GM12878 (cell line): ENCODE measurements around the gene ADAM19. TPM values are rescaled to one million over a fixed set of nuclear protein-coding genes. Genes with fewer than 3 reads are reported as not detected.

Experiments used
- ATAC-seq: fragments of 200-7000 bp; cut with Tn5 transposase; 3 replicates; pipeline ENCODE4 v1.9.1; 2020; ENCODE audit warnings: mild to moderate bottlenecking, moderate library complexity
- BruUV-seq: library from RNA; stranded (reverse); fragments of 400-500 nt; replicated peaks from 2 replicates; lab custom pipeline; 2021; lab: Mats Ljungman, UMichigan
- CTCF ChIA-PET: fragments of 300-600 bp; sonication (Branson Sonifier 250); formaldehyde crosslinking; extraction: SDS; loops from one replicate; lab custom pipeline; 2021; ENCODE audit warnings: inconsistent platforms; lab: Yijun Ruan, JAX
- POLR2A ChIA-PET: fragments of 350-600 bp; formaldehyde crosslinking; extraction: SDS; loops from one replicate; lab custom pipeline; 2021; ENCODE audit warnings: inconsistent platforms; lab: Charles Lee
- RAD21 ChIA-PET: fragments of 300-600 bp; sonication (Branson Sonifier 250); formaldehyde crosslinking; loops from one replicate; lab custom pipeline; 2023; ENCODE audit warnings: antibody characterized with exemption; ENCODE audit not compliant: unreplicated experiment; lab: Charles Lee
- SMC1A ChIA-PET: fragments of 300-600 bp; sonication (Branson Sonifier 250); formaldehyde crosslinking; loops from one replicate; lab custom pipeline; 2023; ENCODE audit not compliant: unreplicated experiment, uncharacterized antibody; lab: Charles Lee
- DNase-seq: peaks from one replicate; pipeline ENCODE4 v3.0.0-alpha.2; 2011; ENCODE audit warnings: low read depth, low spot score
- FAIRE-seq: peaks from 3 replicates; lab custom pipeline; 2011; peaks lifted over from hg19 to GRCh38; lab: Jason Lieb, UNC
- H2AFZ ChIP-seq: 2 replicates; pipeline ENCODE4 v1.6.0; 2011; ENCODE audit warnings: low read depth, low read length, control low read depth; ENCODE audit not compliant: control insufficient read depth
- H3K27ac ChIP-seq: 2 replicates; pipeline ENCODE4 v1.5.1; 2011; ENCODE audit warnings: control low read depth; ENCODE audit not compliant: control insufficient read depth, insufficient read depth
- H3K27me3 ChIP-seq, 2 experiments: replicated peaks in 1 of 2; 2 replicates each; pipeline versions ENCODE4 v1.6.0 to v1.6.1; 2011; ENCODE audit warnings: low read length in 1 of 2; ENCODE audit not compliant: control insufficient read depth in 2 of 2, insufficient read depth in 2 of 2
- H3K36me3 ChIP-seq, 2 experiments: 2 replicates each; pipeline ENCODE4 v1.5.1; 2011; ENCODE audit warnings: low read length in 1 of 2; ENCODE audit not compliant: control insufficient read depth in 2 of 2, insufficient read depth in 2 of 2
- H3K4me1 ChIP-seq: 2 replicates; pipeline ENCODE4 v1.6.1; 2011; ENCODE audit warnings: mild to moderate bottlenecking, low read length, moderate library complexity, mixed read lengths; ENCODE audit not compliant: control insufficient read depth, insufficient read depth
- H3K4me2 ChIP-seq: 2 replicates; pipeline ENCODE4 v1.6.0; 2011; ENCODE audit warnings: control low read depth; ENCODE audit not compliant: control insufficient read depth, insufficient read depth
- H3K4me3 ChIP-seq: fragments of 200-600 bp; sonication (generic); 2 replicates; pipeline ENCODE4 v1.5.1; 2016
- H3K79me2 ChIP-seq: 2 replicates; pipeline ENCODE4 v1.6.0; 2011; ENCODE audit warnings: low read length; ENCODE audit not compliant: control insufficient read depth, insufficient read depth
- H3K9ac ChIP-seq: 2 replicates; pipeline ENCODE4 v1.8.0; 2011; ENCODE audit warnings: low read length, control low read depth, mixed read lengths; ENCODE audit not compliant: control insufficient read depth, insufficient read depth
- H3K9me3 ChIP-seq: replicated peaks from 3 replicates; pipeline ENCODE4 v1.5.1; 2011; ENCODE audit warnings: mild to moderate bottlenecking, low read length; ENCODE audit not compliant: control insufficient read depth, insufficient read depth
- H4K20me1 ChIP-seq: 2 replicates; pipeline ENCODE4 v1.6.0; 2011; ENCODE audit not compliant: control insufficient read depth, insufficient read depth
- CBX3 ChIP-seq: fragments of 200-600 bp; sonication (generic); IDR thresholded peaks from 2 replicates; pipeline ENCODE4 v1.6.1; 2016; ENCODE audit warnings: low read depth, borderline replicate concordance
- CREB1 ChIP-seq: IDR thresholded peaks from 2 replicates; pipeline ENCODE4 v1.6.1; 2012; ENCODE audit warnings: low read depth, mild to moderate bottlenecking, inconsistent platforms
- IKZF1 ChIP-seq: fragments of 450-650 bp; conservative IDR thresholded peaks from 2 replicates; pipeline ENCODE4 v1.6.1; 2017; ENCODE audit warnings: antibody characterized with exemption, mild to moderate bottlenecking
- IRF4 ChIP-seq: IDR thresholded peaks from 2 replicates; pipeline ENCODE4 v1.6.1; 2011; ENCODE audit warnings: low read depth, low read length
- RELA ChIP-seq: fragments of 450-650 bp; IDR thresholded peaks from 2 replicates; pipeline ENCODE4 v1.8.0; 2014; ENCODE audit warnings: borderline replicate concordance; ENCODE audit not compliant: partially characterized antibody
- WGBS: methylation state at CpG from one replicate; pipeline ENCODE4 v1.1.6; 2016; ENCODE audit warnings: low lambda C conversion rate; ENCODE audit not compliant: insufficient replicate concordance, insufficient coverage; ENCODE audit errors: missing lambda C conversion rate; 5-methylcytosine and 5-hydroxymethylcytosine counted together
- in situ Hi-C: fragments of 300-500 bp; cut with MboI; formaldehyde crosslinking; loops from 9 replicates; pipeline ENCODE4 v1.14.3; 2018; ENCODE audit warnings: mixed read lengths
- intact Hi-C: fragments of 100-400 bp; cut with micrococcal nuclease; formaldehyde crosslinking; loops from one replicate; pipeline ENCODE4 v1.14.2; 2022; ENCODE audit not compliant: unreplicated experiment
- polyA plus RNA-seq, 11 experiments: library from polyadenylated mRNA; depleted of rRNA in 4 of 11; unstranded in 6 of 11; stranded (reverse) in 5 of 11; fragments of >200 nt; fragmentation: Nextera tagmentation in 4 of 11; fragmentation: Illumina TruSeq in 1 of 11; extraction: Ambion mirVana in 4 of 11; extraction: Trizol in 1 of 11; gene quantifications; 1 replicate in 1 of 11; 2 replicates in 10 of 11; pipeline versions ENCODE4 v1.2.1 to v1.2.3, GENCODE V29; 2011 to 2016; ENCODE audit warnings: inconsistent platforms in 2 of 11, missing spikeins in 2 of 11, low read depth in 1 of 11
- total RNA-seq, 4 experiments: library from RNA; depleted of rRNA in 3 of 4; stranded (reverse); fragments of >200 nt in 3 of 4; fragmentation: Illumina TruSeq in 1 of 4; extraction: Trizol in 1 of 4; gene quantifications; 2 replicates each; pipeline versions ENCODE4 v1.2.1 to v1.2.3, GENCODE V29; 2013 to 2021
- TF ChIP-seq, protein P1 (sequence below): fragments of 150-350 bp; IDR thresholded peaks from 2 replicates; pipeline ENCODE4 v1.6.1; 2014; ENCODE audit warnings: mild to moderate bottlenecking, low read depth, low read length

Gene ADAM19
- total and polyA plus RNA-seq, 10 of the 15 experiments (the other 5 are each of a cell fraction or from before 2014, with no cell fraction given): 16.0 to 92.8 (median 44.7) TPM

DNA sequence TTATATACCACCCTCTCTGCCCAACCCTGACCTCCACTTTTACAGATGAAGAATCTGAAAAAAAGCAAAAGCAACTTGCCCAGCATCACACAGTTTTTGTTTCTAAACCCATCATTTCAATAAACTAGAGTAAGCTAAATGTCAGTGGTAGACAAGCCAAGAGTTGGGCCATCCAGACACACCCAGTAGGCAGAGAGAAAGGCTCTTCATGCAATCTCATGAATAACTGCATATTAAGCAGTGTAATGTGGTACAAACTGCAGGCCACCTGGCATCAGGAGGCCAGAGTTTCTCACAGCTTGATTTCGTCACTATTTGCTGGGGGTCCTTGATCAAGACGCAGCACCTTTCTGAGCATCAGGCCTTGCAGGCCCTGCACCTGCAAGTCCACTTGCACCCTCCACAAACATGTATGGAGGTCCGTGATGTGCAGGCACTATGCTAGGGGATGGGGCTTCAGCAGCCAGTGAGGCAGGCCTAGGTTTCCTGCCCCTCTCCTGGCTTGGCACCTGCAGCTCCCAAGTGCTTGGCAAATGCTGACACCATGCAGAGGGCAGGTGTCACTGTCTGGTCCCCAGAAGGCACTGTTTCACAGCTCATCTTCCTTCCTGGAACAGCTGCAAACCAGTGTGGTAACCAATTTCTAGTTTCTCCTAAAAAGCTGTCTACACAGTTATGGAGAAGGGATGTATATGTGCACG, 29.8 kb downstream of the ADAM19 start:
- Histone ChIP-seq H3K27ac (no peak overlapping the region), H3K27me3 (no peaks in the 10 kb centered on the region), H3K36me3 (peaks cover 0 to 3% of the 10 kb centered on the region in 2 experiments; a peak in 2 of 4 replicates), H4K20me1 (0 out of 2 replicates have a peak, but pooled peaks cover 2% of the 10 kb centered on the region), H2AFZ (no peak overlapping the region), H3K79me2 (peaks cover 35% of the 10 kb centered on the region), H3K4me3 (no peak overlapping the region), H3K9me3 (no peaks in the 10 kb centered on the region), H3K4me2 (no peak overlapping the region), H3K9ac (no peak overlapping the region), H3K4me1 (peaks cover 60% of the 10 kb centered on the region)
- in situ Hi-C loops (no loop called here), intact Hi-C loops (no loop called here)
- DNase-seq (no peak), FAIRE-seq (no peak), ATAC-seq (no peak)
- ChIA-PET RAD21 (interaction anchor here (0.6 to 1.5 kb wide), 2 partner anchors 20 to 23 kb away, joined by 3 to 4 read pairs; no protein-coding TSS in a partner anchor), POLR2A (no interaction called here), CTCF (interaction anchor here (0.6 kb wide), 1 partner anchor 1316 kb away, joined by 3 read pairs; no protein-coding TSS in a partner anchor), SMC1A (interaction anchor here (0.7 to 1.8 kb wide), 4 partner anchors 9 to 183 kb away, joined by 3 to 8 read pairs (median 3); no protein-coding TSS in a partner anchor)
- no peak for TF ChIP-seq RELA
- TF ChIP-seq CREB1: no peak
- TF ChIP-seq IRF4: no peak
- TF ChIP-seq, protein P1, sequence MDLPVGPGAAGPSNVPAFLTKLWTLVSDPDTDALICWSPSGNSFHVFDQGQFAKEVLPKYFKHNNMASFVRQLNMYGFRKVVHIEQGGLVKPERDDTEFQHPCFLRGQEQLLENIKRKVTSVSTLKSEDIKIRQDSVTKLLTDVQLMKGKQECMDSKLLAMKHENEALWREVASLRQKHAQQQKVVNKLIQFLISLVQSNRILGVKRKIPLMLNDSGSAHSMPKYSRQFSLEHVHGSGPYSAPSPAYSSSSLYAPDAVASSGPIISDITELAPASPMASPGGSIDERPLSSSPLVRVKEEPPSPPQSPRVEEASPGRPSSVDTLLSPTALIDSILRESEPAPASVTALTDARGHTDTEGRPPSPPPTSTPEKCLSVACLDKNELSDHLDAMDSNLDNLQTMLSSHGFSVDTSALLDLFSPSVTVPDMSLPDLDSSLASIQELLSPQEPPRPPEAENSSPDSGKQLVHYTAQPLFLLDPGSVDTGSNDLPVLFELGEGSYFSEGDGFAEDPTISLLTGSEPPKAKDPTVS: no peak
- TF ChIP-seq IKZF1: no peak
- TF ChIP-seq CBX3: no peak
- no TSS peak for BruUV-seq
- WGBS: 79% methylated on average over 4 of the region's 4 CpGs
